ENCODE measurements around the gene PRR15L.

The PRR15L gene

DNA sequence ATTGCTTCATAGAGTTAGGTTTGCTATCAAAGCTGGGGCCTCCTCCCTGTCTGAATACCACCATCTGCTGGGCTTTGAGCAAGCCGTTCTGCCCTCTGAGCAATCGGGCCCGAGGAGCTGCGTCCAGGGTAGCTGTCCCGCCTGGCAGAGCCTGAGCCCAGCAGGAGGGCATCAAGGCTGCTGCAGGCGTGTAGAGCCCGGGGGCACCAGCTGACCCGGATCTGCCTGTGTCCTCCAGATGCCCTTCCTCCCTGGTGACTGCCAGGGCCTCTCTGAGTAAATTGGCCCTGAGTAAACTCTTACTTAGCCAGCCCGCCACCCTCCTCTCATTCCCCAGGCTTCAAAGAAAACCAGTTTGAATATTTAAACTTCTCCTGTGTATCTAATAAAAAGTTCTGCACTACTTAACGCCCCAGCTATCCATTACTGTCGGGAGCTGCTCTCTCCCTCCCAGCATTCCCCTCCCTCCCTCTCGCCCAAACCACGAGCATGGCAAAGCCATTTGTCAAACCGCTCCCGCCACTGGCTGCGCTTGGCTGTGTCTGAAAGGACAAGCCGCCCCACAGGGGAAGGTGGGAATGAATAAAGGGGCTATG is 29.7 kb upstream of the PRR15L start:
- DNase-seq = no peak

DNA sequence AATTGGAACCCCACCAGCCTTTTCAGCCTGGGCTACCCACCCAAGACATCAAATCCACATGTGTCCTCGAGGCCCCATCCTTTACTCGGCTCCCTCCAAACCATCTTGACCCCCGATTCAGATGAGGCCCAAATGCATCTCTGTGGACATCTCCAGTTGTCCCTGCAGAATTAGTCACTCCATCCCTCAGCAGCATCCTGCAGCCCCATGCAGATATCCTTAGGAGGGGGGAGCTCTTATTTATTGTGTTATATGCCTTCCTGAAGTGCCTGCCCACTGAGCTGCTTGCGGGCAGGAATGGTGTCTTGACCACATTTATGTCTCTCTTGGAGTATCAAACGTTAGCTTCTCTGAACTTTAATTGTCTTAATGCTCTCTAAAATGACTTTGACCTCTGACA is 28.8 kb upstream of the PRR15L start:
- no peak for DNase-seq

DNA sequence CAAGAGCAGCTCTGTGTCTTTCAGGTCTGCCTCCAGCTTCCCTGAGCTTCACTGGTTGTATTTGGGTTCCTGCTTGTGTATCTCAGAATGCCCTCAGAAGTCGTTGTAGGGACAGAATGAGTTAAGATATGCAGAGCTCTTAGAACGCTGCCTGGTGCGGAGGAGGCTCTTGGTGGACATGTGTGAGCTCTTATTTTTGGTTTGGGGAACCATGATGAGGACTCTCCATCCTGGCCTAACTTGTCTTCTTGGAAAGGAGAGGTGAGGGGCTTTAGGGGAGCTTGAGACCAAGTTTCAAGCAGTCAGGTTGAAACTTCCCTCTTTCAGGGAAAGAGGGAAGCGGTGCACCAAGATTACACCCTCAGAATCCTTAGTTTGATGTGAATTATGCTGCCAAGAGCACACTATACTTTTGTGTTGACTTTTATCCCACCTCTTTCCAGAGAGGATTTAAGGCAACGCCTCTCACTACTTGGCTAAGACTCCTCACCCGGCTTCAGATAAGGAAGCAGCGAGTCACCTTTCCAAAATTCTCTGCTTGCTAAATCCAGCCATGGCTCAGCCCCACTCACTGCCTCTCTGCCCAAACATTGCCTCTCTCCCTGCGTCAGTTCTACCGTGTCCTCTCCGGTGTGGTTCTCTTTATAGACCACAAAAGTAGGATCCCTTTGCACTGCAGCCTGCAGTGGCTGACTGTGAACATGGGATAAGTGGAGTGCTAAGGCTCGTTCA is 26.0 kb upstream of the PRR15L start:
- no peak for DNase-seq

DNA sequence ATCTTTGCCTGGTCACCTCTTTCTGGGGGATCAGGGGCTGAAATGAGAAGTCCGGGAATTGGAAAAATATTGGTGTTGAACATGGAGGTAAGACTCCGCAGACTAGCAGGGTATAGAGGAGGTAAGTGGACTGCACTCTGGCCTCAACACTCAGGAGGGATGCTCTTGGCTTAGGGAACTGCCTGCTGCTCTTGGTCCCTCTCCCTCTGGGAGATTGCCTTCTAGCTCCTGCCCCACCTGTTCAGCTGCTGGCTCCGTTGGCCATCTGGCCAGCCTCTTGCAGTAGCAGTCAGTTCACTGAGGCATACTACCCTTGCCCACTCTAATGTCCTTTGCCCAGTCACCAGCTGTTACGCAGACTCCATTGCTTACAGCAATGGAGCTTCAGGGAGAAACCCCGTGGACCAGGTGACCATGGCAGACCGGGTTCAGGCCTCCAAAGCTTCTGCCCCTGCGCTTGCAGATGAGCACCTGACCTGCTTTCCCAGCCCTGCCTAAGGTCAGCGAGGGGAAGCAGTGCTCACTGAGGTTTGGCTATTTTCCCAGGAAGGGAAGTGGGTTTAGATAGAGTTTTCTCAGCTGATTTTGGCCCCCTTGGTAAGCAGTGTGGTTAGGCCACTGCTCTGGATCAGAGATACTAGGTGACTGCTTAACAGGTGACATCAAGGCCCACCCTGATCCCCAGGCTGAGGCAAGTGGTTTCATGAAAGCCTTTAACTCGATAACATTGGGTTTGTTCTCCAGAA is 25.1 kb upstream of the PRR15L start:
- no peak for DNase-seq

DNA sequence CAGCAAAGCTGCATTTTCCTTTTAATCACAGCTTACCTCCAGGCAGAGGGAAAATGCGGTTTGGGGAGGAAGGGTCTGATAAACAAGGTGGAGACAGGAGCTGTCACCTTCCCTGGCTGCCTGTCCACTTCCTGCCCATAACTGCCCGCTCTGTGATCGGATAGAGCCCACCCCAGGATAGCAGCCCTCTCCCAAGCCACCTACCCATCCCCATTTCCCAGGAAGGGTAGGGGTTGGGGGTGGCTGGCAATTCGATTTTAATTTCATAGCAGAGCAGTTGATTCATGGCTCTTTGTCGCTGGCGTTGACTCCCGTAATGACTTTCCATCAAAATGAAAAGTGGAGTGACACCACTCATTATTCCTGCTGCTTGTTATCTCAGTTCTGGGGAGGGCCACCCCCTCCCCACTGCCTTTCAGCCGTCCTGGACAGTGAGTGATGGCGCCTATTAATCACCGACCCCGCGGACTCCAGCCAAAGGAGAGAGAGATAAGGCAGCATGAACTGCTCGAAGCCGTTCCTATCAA is 24.5 kb upstream of the PRR15L start:
- DNase-seq = no peak

DNA sequence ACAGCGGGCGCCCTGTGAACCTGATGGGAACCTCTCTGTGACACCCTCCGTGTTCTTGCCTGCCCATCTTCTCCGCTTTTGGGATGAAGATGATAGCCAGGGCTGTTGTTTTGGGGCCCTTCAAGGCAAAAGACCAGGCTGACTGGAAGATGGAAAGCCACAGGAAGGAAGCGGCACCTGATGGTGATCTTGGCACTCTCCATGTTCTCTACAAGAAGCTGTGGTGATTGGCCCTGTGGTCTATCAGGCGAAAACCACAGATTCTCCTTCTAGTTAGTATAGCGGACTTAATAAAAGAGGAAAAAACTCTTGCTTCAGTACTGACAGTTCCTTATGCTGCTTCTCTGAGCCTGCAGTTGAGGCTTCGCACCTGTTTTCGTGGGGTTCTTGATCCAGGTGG is 23.8 kb upstream of the PRR15L start:
- DNase-seq = no peak

DNA sequence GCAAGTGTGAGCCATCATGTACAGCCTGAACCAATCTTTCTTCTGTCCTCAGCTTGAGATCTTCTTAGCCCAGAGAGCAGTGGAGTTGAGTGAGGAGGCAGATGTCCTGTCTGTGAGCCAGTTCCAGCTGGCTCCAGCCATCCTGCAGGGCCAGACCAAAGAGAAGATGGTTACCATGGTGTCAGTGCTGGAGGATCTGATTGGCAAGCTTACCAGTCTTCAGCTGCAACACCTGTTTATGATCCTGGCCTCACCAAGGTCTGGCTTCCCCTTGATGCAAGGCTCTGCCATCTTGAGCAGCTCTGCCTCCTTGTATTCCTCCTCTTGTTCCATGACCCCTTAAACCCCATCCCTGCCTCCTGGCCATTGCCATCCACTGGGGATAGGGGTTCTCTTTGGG is 22.9 kb upstream of the PRR15L start:
- DNase-seq = no peak

DNA sequence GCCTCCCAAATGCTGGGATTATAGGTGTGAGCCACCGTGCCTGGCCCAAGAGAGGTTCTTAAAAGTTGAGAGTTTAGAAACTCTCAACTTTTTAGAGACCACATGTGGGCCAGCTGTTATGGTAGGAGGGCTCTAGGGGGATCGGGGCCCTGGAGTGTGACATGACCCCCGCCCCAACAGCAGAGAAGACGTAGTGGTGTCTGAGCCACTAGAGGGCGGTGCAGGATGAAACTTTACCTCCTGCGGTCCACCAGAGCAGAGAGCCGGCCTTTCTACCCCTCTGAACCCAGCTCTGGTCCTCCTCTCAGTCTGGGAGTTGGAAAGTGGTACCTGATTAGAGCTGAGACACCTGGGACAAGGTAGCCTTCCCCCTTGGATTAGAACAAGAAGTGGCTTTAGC is 20.6 kb upstream of the PRR15L start:
- peak; percentile 45 for DNase-seq

DNA sequence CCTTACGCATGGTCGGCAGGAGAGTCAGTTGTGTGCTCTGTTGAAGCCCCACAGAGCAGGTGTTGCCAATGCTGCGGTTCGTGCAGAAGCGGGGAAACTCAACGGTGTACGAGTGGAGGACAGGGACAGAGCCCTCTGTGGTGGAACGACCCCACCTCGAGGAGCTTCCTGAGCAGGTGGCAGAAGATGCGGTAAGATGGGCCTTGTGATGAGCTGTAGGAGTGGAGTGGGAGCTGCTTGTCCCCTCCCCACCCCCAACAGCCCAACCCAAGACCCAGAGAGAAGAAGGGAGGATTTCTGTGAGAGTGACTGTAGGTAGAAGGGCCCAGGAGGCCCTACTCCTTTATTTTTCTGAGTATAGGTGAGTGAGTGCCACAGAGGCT is 18.1 kb upstream of the PRR15L start:
- DNase-seq = no peak

DNA sequence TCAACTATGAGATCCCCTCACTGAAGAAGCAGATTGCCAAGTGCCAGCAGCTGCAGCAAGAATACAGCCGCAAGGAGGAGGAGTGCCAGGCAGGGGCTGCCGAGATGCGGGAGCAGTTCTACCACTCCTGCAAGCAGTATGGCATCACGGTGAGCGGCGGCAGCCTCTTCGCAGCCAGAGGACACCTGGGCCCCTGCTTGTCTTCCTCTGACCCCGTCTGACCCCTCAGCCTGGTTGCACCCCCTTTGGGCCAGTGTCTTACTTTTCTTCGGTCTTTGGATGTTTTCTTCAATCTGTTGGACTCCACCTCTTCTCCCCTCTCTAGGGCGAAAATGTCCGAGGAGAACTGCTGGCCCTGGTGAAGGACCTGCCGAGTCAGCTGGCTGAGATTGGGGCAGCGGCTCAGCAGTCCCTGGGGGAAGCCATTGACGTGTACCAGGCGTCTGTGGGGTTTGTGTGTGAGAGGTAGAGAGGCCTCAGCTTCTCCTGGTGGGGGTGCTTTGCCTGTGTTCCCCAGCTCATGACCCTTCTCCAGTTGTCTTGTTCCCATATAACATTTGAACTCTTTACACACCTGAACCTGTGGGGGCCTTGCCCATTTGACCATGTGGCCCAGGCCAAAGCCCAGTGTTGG is 17.6 kb upstream of the PRR15L start:
- DNase-seq = no peak

DNA sequence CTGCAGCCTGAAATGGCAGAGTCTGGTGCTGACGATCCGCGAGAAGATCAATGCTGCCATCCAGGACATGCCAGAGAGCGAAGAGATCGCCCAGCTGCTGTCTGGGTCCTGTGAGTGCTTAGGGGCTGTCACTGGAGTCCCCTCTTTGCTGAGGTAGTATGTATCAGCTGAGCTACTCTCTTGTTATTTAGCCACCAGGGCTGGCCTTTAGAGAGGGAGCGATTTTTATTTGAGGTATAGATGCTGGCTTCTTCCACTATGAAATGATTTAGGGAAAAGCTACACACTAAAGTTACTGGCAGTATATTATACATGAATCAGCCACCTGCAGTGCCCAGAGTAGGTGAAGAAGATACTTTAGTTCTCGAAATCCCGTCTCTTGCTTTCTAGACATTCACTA is 15.9 kb upstream of the PRR15L start:
- no peak for DNase-seq

DNA sequence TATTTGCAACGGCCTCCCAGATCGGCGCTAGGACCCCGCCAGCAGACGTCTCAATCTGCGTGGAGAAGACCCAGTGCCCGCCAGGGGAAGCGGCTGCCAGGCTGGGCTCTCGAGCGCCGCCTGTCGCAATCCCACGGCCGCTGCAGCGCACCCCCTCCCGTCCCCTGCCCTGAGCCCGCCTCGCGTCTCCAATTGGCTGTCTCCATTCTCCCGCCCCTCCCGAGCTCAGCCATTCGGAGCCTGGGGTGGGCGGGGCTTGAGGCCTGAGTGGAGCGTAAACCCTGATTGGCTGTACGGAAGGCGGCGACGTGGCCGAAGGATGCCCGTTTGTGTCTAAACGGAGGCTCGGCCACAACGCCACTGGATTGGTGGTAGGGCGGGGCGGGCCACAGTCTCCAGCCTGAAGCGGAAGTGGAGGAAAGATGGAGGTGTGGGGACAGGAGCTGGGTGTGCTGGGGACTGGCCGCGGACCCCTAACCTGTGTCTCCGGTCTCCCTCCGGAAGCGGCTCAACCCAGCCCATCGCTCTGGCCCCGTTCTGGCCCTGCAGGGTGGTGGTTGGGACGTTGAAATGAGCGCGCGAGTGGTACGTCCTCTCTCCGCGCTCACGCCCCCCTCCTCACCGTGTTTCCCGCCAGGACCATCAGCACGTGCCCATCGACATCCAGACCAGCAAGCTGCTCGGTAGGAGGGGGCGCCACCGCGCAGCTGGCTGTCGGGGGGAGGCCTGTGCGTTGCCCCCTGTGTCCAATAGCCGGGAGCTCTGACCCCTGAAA is 13.2 kb upstream of the PRR15L start, which contains the start of gene CDK5RAP3:
Gene CDK5RAP3 (plus strand): TSS at position 389 of the 775 bp plus-strand sequence. CDS start 34 bp downstream, at position 423.
- peak; percentile 99 for DNase-seq

DNA sequence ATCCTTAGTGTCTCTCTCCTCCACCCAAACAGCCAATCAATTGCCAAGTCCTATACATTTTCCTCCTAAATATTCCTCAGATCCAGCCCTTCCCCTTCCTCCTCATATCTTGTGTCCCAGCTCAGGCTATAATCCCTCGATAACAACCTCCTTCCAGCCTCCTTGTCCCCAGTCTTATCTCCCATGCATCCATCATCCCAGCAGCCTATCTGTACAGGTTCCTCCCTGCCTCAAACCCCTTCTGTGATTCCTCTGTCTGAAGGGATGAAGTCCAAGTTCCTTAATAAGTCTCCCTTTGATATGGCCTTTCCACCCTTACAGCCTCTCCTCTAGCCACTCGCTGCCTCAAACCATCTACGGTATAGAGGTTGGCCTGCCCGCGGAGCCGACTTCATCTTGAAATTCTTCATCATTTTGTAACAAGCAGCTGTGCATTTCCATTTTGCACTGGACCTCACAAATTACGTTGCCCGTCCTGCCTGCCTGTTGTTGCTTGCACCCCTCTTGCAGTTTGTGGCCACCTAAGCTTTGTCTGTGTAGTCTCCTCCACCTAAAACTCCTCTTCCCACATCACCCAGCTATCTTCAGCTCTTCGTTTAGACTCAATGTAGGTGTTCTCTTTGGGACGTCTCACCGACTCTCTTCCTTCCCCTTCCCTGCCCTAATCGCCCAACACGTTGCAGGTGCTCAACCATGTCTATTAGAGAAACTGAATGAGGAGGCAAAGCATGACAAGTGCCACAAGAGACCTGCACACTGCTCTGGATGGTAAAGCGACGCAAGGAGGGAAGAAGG is 12.4 kb upstream of the PRR15L start:
- DNase-seq = no peak

DNA sequence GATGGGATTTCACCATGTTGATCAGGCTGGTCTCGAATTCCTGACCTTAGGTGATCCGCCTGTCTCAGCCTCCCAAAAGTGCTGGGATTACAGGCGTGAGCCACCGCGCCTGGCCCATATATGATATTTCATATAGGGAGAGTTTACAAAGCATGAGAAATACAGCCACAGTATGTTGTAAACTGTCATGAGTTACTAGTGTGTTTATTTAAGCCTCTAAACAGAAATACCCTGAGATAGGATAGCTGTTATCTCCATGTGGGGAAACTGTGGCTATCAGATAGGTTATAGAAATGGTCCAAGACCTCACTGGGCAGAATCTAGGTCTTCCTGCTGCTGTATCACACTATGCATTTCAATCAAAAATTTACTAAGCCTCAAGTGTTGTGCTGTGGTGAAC is 11.2 kb upstream of the PRR15L start:
- DNase-seq = no peak

DNA sequence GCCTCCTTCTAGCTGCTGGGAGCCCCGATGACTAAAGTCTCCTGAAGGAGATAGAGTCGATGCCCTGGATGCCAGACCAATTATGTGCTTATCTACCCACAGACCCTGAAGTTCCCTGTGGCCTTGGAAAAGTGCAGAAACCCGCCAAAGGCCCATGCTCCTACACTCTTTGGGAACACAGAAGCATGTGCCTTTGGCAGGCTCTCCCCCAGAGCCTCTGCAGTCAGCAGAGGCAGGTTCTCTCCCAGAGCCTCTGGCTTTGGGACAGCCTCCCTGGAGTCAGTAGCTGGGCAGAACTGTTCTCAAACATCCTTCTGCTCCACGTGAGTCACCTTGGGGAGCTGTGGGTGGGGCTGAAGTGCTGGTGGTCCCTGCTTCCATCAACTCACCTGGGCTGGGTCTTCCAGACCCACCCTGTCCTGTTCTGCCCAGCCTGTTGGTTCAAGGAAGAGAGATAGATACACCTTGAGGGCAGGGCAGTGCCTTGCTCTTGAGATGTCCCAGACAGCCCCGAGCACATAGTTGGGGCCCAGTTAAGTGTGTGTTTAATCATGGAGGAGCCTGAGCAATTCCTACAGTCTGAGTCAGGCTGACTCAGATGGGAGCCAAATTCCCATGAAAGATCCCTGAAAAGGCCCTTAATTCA is 10.0 kb upstream of the PRR15L start:
- no peak for DNase-seq

DNA sequence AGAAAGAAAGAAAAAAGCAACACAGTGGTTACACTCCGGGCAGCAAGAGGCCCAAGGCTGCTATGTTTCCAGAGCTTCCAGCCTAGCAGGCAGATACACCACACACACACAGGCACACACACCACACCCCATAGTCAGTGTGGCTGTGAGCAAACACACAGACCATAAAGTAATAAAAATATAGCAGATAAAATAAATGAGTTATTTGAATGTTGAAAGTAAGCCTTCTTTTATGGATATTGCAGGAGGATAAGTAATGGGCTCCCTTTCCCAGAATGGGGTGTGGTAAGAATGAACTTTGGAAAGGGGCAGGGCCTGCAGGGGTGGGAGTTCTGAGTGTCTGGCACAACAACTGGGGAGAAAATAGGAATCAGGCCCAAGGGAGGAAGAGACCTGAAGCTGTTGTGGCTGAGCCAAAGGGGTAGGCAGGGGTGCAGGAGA is 8.4 kb upstream of the PRR15L start:
- DNase-seq = no peak

DNA sequence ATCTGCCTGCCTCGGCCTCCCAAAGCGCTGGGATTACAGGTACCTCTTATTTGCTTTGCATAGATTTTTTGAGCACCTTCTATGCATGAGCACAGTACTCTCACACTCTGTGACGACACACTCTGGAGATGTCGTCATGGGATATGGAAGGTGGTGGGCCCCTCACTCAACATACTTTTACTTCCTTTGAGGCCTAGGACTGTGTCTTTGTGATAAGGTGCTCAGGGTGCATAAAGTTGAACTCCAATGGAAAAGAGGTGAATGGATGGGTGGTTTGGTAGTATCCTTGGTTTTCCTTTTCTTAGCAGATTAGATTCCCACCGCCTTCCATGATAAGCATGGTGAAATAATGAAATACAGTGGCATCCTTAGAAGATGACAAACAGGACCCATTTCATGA is 7.2 kb upstream of the PRR15L start:
- DNase-seq = no peak

DNA sequence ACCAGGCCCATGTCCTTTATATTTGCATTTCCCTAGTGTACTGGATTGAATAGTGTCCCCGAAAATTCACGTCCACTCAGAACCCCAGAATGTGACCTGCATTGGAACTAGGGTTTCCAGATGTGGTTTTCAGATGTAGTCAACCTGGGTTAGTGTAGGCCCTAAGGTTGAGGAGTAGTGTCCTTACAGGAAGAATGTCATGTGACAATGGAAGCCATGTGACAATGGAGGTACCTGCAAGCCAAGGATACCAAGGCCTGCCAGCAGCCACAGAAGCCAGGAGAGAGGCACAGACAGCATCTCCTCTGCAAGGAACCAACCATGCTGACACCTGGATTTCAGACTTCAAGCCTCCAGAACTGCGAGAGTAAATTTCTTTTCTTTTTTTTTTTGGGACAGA is 5.2 kb upstream of the PRR15L start:
- DNase-seq = no peak

DNA sequence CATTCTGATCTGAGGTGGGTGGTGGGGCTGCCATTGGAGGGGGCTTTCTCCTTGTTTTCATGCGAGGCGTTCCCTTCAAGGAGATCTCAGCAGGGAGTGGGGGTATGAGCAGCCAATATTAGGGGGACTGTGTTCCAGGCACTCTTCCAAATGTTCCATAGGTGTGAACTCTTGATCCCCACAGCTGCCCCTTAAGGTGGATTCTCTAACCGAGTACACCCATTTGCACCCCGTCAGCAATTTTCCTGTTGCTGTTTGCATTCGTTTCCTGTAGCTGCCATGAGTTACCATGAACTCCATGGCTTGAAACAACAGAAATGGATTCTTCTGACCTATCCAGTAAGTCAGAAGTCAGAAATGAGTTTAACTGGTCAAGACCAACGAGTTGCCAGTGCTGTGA is 3.7 kb upstream of the PRR15L start:
- DNase-seq = no peak

DNA sequence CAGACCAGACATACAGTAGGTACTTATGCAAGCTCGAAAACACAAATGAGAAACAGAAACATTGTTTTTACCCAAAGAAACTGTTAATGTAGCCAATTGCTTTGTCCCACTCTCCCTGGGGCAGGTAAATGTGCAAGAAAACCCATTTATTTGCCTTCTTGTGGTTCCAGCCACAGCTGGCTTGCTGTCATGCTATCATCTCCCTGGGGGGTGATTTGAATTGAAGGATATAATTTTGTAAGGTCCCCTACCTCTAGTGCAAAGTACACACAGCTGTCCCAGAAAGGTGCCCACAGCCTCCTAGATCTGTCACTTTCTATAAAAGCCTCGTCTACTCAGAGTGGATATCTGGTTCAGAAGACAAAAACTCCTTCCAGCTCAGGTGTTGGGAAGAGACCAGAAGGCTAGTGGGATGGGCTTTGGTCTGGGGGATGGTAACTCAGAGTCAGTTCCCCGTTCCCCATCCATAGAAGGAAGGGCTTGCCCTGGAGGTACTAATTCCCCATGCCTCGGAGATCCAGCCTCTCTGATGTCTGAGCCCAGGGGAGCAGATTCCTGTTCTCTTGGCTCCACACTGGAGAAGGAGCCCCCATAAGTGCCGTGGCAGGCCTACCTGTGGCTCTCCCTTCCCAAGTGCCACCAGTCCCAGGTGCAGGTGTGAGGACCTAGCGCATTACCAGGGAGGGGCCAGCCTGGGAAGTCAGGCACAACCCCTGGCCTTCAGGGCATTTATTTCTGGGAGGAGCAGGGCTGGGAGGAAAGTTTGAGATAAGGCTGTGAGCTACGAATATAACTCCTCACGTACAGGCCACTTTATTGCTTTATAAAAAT is 2.4 kb upstream of the PRR15L start:
- no peak for DNase-seq

Measured in activated CD8-positive, alpha-beta memory T cell treated with anti-CD3 and anti-CD28 coated beads, Interleukin-2, amount 50 U/mL, for 4 hours (primary cell).